Lower leg skin (tissue), 3 donors: ENCODE measurements around the gene ACVRL1.

ENCODE experiments used
- CTCF ChIP-seq, 3 donors: fragments of 450-650 bp; IDR thresholded peaks; one replicate each; pipeline ENCODE4 v1.5.1; 2016; ENCODE audit warnings: antibody characterized with exemption in 3 of 3, mild to moderate bottlenecking in 3 of 3, moderate library complexity in 2 of 3
- POLR2A ChIP-seq, 2 donors: fragments of 450-650 bp; IDR thresholded peaks; one replicate each; pipeline ENCODE4 v1.6.1; 2016 to 2017; ENCODE audit warnings: antibody characterized with exemption in 2 of 2, mild to moderate bottlenecking in 1 of 2, moderate library complexity in 1 of 2

GRCh38 chr12:51874486-51874885, 32.8 kb upstream of the ACVRL1 start:
- TF ChIP-seq CTCF (IDR thresholded peaks at IDR 0.05) (no peak), POLR2A (IDR thresholded peaks at IDR 0.05) (no peak)
